ENCODE measurements around the gene IFITM5. TPM values are rescaled to one million over a fixed set of nuclear protein-coding genes. Genes with fewer than 3 reads are reported as not detected.

The IFITM5 gene
- total and polyA plus RNA-seq, 10 donors = not detected

DNA sequence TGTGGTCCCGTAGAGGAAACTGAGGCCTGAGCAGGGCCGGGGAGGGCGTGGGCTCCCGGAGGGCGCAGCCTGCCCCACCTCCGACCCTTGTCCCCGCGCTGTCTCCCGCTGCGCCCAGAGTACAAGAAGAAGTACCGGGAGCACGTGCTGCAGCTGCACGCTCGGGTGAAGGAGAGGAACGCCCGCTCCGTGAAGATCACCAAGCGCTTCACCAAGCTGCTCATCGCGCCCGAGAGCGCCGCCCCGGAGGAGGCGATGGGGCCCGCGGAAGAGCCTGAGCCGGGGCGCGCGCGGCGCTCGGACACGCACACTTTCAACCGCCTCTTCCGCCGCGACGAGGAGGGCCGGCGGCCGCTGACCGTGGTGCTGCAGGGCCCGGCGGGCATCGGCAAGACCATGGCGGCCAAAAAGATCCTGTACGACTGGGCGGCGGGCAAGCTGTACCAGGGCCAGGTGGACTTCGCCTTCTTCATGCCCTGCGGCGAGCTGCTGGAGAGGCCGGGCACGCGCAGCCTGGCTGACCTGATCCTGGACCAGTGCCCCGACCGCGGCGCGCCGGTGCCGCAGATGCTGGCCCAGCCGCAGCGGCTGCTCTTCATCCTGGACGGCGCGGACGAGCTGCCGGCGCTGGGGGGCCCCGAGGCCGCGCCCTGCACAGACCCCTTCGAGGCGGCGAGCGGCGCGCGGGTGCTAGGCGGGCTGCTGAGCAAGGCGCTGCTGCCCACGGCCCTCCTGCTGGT, 19.2 kb downstream of the IFITM5 start:
- TF ChIP-seq POLR2AphosphoS5 (IDR thresholded peaks at IDR 0.05) (peak; percentile 21 to 74 (median 68)), POLR2A (IDR thresholded peaks at IDR 0.05) (no peak)
- WGBS, 5 donors = 3 to 11% (median 6%) methylated on average over 20 to 85 of the region's 85 CpGs
- intact Hi-C loops (cut with DNase I; ENCODE audit: low total_unique reads) = no loop called here
- peaks cover 0 to 72% (median 48%) of the 10 kb centered on the region in 7 donors for H3K27me3 ChIP-seq (replicated peaks in 1 of 7)
- peaks cover 0 to 6% (median 0%) of the 10 kb centered on the region in 8 donors for H3K9me3 ChIP-seq
- peak overlapping the region in 7 of 8 donors; percentile 26 to 89 (median 63) for H3K27ac ChIP-seq
- peak overlapping the region; percentile 35 to 77 (median 48) for H3K4me3 ChIP-seq
- peak; percentile 92 for DNase-seq
- peaks cover 0 to 32% (median 0%) of the 10 kb centered on the region in 6 donors for H3K36me3 ChIP-seq
- peaks cover 26 to 82% (median 47%) of the 10 kb centered on the region in 6 donors for H3K4me1 ChIP-seq

DNA sequence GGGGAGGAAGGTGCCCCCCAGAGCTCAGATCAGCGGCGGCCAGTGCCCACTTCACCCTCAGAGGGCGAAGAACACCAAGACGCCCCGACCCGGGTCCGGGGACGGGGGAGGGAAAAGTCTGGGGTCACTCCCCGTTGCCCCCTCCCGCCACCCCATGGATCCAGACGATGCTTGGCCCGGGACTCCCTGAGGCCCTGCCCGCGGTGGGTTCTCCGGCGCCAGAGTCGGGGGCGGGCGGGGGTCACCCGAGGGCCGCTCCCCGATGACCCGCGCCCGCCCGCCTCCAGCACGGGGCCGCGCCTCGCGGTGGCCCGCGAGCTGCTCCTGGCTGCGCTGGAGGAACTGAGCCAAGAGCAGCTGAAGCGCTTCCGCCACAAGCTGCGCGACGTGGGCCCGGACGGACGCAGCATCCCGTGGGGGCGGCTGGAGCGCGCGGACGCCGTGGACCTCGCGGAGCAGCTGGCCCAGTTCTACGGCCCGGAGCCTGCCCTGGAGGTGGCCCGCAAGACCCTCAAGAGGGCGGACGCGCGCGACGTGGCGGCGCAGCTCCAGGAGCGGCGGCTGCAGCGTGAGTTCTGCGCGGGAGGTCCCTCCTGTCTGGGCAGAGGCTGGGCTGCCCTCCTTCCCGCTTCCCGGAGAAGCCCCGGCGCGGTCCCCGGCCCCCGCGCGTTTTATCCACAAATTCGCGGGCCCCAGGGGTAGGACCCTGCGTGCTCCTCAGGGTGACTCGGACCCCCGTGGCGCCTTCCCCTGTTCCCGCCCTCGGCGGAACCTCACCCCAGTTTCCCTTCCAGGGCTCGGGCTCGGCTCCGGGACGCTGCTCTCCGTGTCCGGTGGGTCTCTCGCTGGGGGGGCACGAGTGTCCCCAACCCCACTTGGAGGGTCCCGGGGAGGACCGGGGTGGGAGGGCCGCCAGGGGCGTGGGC, 20.0 kb downstream of the IFITM5 start:
- TF ChIP-seq POLR2AphosphoS5 (IDR thresholded peaks at IDR 0.05) (peak; percentile 69 to 92 (median 89)), POLR2A (IDR thresholded peaks at IDR 0.05) (peak in 1 of 3 donors; percentile 60)
- TF ChIP-seq, protein P1, sequence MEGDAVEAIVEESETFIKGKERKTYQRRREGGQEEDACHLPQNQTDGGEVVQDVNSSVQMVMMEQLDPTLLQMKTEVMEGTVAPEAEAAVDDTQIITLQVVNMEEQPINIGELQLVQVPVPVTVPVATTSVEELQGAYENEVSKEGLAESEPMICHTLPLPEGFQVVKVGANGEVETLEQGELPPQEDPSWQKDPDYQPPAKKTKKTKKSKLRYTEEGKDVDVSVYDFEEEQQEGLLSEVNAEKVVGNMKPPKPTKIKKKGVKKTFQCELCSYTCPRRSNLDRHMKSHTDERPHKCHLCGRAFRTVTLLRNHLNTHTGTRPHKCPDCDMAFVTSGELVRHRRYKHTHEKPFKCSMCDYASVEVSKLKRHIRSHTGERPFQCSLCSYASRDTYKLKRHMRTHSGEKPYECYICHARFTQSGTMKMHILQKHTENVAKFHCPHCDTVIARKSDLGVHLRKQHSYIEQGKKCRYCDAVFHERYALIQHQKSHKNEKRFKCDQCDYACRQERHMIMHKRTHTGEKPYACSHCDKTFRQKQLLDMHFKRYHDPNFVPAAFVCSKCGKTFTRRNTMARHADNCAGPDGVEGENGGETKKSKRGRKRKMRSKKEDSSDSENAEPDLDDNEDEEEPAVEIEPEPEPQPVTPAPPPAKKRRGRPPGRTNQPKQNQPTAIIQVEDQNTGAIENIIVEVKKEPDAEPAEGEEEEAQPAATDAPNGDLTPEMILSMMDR (IDR thresholded peaks at IDR 0.05 in 8 of 11, conservative IDR thresholded peaks at IDR 0.05 in 3 of 11) = no peak
- Histone ChIP-seq H3K27me3 (replicated peaks in 1 of 7) (peaks cover 0 to 64% (median 48%) of the 10 kb centered on the region in 7 donors), H3K27ac (peak overlapping the region in 7 of 8 donors; percentile 26 to 89 (median 63)), H3K36me3 (peaks cover 0 to 23% (median 0%) of the 10 kb centered on the region in 6 donors), H3K4me3 (peak overlapping the region; percentile 35 to 77 (median 48)), H3K4me1 (peaks cover 26 to 82% (median 47%) of the 10 kb centered on the region in 6 donors), H3K9me3 (peaks cover 0 to 6% (median 0%) of the 10 kb centered on the region in 8 donors)
- peak; percentile 91 for DNase-seq
- 12 to 27% (median 20%) methylated on average over 42 to 97 of the region's 97 CpGs for WGBS, 5 donors
- intact Hi-C loops (cut with DNase I; ENCODE audit: low total_unique reads) = no loop called here

DNA sequence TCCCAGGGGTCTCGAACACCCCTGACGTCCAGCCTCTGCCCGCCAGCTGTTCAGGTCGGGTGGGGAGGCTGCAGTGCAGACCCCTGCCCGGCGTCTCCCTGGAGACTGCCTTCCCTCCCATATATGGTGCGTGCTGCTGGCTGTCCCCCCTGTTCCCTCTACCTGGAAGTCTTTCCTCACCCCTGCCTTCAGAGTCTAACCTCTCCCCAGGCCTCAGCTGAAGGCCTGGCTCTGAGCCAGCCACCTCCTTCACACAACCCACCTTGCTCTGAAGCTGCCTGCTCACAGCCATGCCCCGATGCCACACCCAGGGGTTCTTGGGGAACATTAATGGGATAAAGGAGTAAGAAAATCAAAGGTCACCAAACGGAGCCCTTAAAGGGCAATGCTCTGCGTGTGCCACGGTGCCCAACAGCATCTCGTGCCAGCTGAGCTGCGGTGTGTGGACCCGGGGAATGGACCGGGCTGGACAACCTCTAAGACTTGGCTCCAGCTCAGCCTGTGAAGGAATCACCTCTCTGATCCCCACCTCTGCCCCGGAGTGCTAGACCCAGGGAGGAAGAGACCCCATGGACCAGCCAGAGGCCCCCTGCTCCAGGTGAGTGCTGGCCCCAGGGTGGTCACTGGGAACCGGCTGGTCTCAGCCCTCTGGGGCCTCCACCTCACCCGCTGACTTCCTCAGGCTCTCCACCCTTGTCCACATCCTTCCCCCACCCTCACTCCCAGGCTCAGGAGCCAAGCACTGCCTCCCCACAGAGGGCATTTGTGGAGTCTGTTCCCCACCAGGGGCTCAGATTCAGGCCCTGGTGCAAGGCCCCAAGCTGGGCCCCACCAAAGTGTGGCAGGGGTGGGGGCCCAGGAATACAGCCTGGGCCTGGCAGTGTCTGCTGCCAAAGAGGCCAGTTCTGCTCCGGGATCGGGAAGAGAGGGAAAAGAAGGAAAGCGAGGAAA, 21.1 kb downstream of the IFITM5 start, which contains the start of gene NLRP6:
TSS of gene NLRP6 (plus strand) at position 407 of the 951 bp plus-strand sequence. CDS start at position 570, 163 bp downstream.
- DNase-seq = peak; percentile 75
- Histone ChIP-seq H3K9me3 (peaks cover 0 to 6% (median 0%) of the 10 kb centered on the region in 8 donors), H3K4me3 (peak within 1 kb of the TSS; percentile 35 to 77 (median 48)), H3K27ac (peak within 1 kb of the TSS in 6 of 8 donors; percentile 26 to 89 (median 72)), H3K36me3 (peaks cover 0 to 14% (median 0%) of the 10 kb centered on the region in 6 donors), H3K4me1 (peaks cover 26 to 72% (median 47%) of the 10 kb centered on the region in 6 donors), H3K27me3 (replicated peaks in 1 of 7) (peaks cover 0 to 53% (median 48%) of the 10 kb centered on the region in 7 donors)
- peak in 1 of 3 donors; percentile 60 for TF ChIP-seq POLR2AphosphoS5 (IDR thresholded peaks at IDR 0.05)
- no peak for TF ChIP-seq POLR2A (IDR thresholded peaks at IDR 0.05)
- TF ChIP-seq, protein P1 (IDR thresholded peaks at IDR 0.05 in 8 of 11, conservative IDR thresholded peaks at IDR 0.05 in 3 of 11) = no peak
- WGBS, 5 donors = 81 to 86% (median 84%) methylated on average over 21 of the region's 21 CpGs
- intact Hi-C loops (cut with DNase I; ENCODE audit: low total_unique reads) = no loop called here

Data from spleen (tissue), 11 donors.